Stomach (tissue), 9 donors: ENCODE measurements around the gene RSPO3. TPM values are rescaled to one million over a fixed set of nuclear protein-coding genes. Genes with fewer than 3 reads are reported as not detected.

Experiments used
- DNase-seq, 2 donors: peaks; one replicate each; pipeline versions ENCODE4 v3.0.0 to v3.0.0-alpha.2; 2013 to 2019
- H3K27ac ChIP-seq, 5 donors: fragments of 200-600 bp in 4 of 5; sonication (generic) in 4 of 5; one replicate each; pipeline ENCODE4 v1.5.1; 2013 to 2019; ENCODE audit warnings: mild to moderate bottlenecking in 1 of 5, moderate library complexity in 1 of 5
- H3K27me3 ChIP-seq, 3 donors: fragments of 200-600 bp; sonication (generic); one replicate each; pipeline ENCODE4 v1.5.1; 2017 to 2019; ENCODE audit warnings: mixed run types in 1 of 3
- H3K36me3 ChIP-seq, 4 donors: fragments of 200-600 bp; sonication (generic); 1 replicate in 3 of 4; 2 replicates in 1 of 4; pipeline ENCODE4 v1.5.1; 2016 to 2019
- H3K4me1 ChIP-seq, 4 donors: fragments of 200-600 bp; sonication (generic); one replicate each; pipeline ENCODE4 v1.5.1; 2016 to 2019
- H3K4me3 ChIP-seq, 4 donors: fragments of 200-600 bp; sonication (generic) in 3 of 4; one replicate each; pipeline ENCODE4 v1.5.1; 2016 to 2019; ENCODE audit warnings: mild to moderate bottlenecking in 1 of 4
- H3K9me3 ChIP-seq, 4 donors: fragments of 200-600 bp; sonication (generic); one replicate each; pipeline ENCODE4 v1.5.1; 2016 to 2019
- EP300 ChIP-seq: sonication (generic); formaldehyde crosslinking; IDR thresholded peaks from one replicate; pipeline ENCODE4 v1.6.1; 2017; ENCODE audit warnings: antibody characterized with exemption
- POLR2A ChIP-seq, 4 donors: fragments of 450-650 bp; IDR thresholded peaks; one replicate each; pipeline ENCODE4 v1.6.1; 2016; ENCODE audit warnings: antibody characterized with exemption in 4 of 4, control low read depth in 2 of 4, mild to moderate bottlenecking in 1 of 4, moderate library complexity in 1 of 4
- POLR2AphosphoS5 ChIP-seq, 3 donors: sonication (generic); formaldehyde crosslinking; IDR thresholded peaks; one replicate each; pipeline ENCODE4 v1.6.1; 2016; ENCODE audit warnings: antibody characterized with exemption in 3 of 3
- WGBS, 5 donors: extraction: QIAGEN DNeasy Blood & Tissue Kit in 3 of 5; methylation state at CpG; one replicate each; pipeline versions ENCODE4 v1.1.5 to v1.1.7; 2013 to 2018; 5-methylcytosine and 5-hydroxymethylcytosine counted together
- intact Hi-C: fragments of 100-400 bp; cut with DNase I; formaldehyde crosslinking; loops from one replicate; pipeline ENCODE4 v1.15.1; 2023; ENCODE audit warnings: low total_unique reads
- polyA plus RNA-seq, 3 donors: library from polyadenylated mRNA; stranded (reverse); fragments of 200-250 nt; gene quantifications; one replicate each; pipeline ENCODE4 v1.2.3, GENCODE V29; 2013
- total RNA-seq, 5 donors: library from RNA; depleted of rRNA; stranded (reverse); fragments of >200 nt; gene quantifications; one replicate each; pipeline versions ENCODE4 v1.1.0 to v1.2.3, GENCODE V29; 2014 to 2016
- TF ChIP-seq, protein P1 (sequence below), 7 experiments: fragments of 450-650 bp in 4 of 7; fragments of 200-600 bp in 3 of 7; sonication (generic) in 3 of 7; IDR thresholded peaks; one replicate each; pipeline ENCODE4 v1.5.1; 2016 to 2019; ENCODE audit warnings: antibody characterized with exemption in 7 of 7, control low read depth in 2 of 7, mild to moderate bottlenecking in 1 of 7
- donor health status: healthy with polysubstance abuse.
- donor health status: Bipolar disorder and iron deficiency.
- donor health status: healthy.

The RSPO3 gene
- total and polyA plus RNA-seq, 8 donors = 2.0 to 59.5 (median 7.6) TPM

- no peak overlapping the region for H3K4me3 ChIP-seq
- 39 to 47% (median 44%) methylated on average over 1 of the region's 1 CpG for WGBS, 5 donors
Observed at GRCh38 chr6:127177923-127178231, 59.4 kb downstream of the RSPO3 start.

GRCh38 chr6:127178746-127179145 is 60.3 kb downstream of the RSPO3 start:
- no peaks in the 10 kb centered on the region for H3K27me3 ChIP-seq
- DNase-seq = no peak
- no peak overlapping the region for H3K4me3 ChIP-seq
- no peaks in the 10 kb centered on the region for H3K4me1 ChIP-seq
- WGBS, 5 donors = 71 to 97% (median 90%) methylated on average over 1 of the region's 1 CpG
- no peak for TF ChIP-seq POLR2AphosphoS5 (IDR thresholded peaks at IDR 0.05)
- no peak for TF ChIP-seq EP300
- TF ChIP-seq, protein P1, sequence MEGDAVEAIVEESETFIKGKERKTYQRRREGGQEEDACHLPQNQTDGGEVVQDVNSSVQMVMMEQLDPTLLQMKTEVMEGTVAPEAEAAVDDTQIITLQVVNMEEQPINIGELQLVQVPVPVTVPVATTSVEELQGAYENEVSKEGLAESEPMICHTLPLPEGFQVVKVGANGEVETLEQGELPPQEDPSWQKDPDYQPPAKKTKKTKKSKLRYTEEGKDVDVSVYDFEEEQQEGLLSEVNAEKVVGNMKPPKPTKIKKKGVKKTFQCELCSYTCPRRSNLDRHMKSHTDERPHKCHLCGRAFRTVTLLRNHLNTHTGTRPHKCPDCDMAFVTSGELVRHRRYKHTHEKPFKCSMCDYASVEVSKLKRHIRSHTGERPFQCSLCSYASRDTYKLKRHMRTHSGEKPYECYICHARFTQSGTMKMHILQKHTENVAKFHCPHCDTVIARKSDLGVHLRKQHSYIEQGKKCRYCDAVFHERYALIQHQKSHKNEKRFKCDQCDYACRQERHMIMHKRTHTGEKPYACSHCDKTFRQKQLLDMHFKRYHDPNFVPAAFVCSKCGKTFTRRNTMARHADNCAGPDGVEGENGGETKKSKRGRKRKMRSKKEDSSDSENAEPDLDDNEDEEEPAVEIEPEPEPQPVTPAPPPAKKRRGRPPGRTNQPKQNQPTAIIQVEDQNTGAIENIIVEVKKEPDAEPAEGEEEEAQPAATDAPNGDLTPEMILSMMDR (IDR thresholded peaks at IDR 0.05) = no peak
- no peak for TF ChIP-seq POLR2A (IDR thresholded peaks at IDR 0.05)
- intact Hi-C loops = no loop called here
- H3K27ac ChIP-seq = no peak overlapping the region
- H3K36me3 ChIP-seq = no peaks in the 10 kb centered on the region
- no peaks in the 10 kb centered on the region for H3K9me3 ChIP-seq

More at GRCh38 chr6:127177923-127178231, 59.4 kb downstream of the RSPO3 start:
- intact Hi-C loops = no loop called here
- Histone ChIP-seq H3K9me3 (no peaks in the 10 kb centered on the region), H3K27ac (no peak overlapping the region), H3K4me1 (no peaks in the 10 kb centered on the region), H3K36me3 (no peaks in the 10 kb centered on the region), H3K27me3 (no peaks in the 10 kb centered on the region)
- no peak for DNase-seq
- TF ChIP-seq POLR2A (IDR thresholded peaks at IDR 0.05) (no peak), POLR2AphosphoS5 (IDR thresholded peaks at IDR 0.05) (no peak)

DNA sequence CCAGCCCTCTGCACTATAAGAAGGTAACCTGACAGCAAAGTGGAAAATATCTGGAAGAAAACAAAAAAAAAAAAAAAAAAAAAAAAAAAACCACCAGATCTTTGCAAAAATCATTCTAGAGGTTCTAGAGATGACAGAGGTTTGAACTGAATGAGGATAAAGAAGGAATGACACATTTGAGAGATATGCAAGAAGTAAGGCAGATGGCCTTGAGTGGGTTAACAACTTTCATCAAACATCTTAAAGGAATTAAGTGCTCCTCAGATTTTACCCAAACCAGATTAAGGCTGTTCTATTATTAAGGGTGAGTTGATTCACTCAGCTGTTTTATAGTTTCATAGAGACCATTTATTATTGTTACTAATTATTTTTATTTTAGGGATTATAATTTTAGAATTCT is 62.0 kb downstream of the RSPO3 start:
- TF ChIP-seq, protein P1 (IDR thresholded peaks at IDR 0.05) = no peak
- Histone ChIP-seq H3K4me3 (no peak overlapping the region), H3K36me3 (no peaks in the 10 kb centered on the region), H3K27ac (no peak overlapping the region), H3K9me3 (no peaks in the 10 kb centered on the region), H3K4me1 (no peaks in the 10 kb centered on the region), H3K27me3 (no peaks in the 10 kb centered on the region)
- no peak for DNase-seq
- intact Hi-C loops = no loop called here

GRCh38 chr6:127182501-127182900 is 64.0 kb downstream of the RSPO3 start:
- no peaks in the 10 kb centered on the region for H3K4me1 ChIP-seq
- no peaks in the 10 kb centered on the region for H3K27me3 ChIP-seq
- 69 to 88% (median 81%) methylated on average over 1 of the region's 1 CpG for WGBS, 5 donors
- no peak for DNase-seq
- no peaks in the 10 kb centered on the region for H3K9me3 ChIP-seq
- TF ChIP-seq, protein P1 (IDR thresholded peaks at IDR 0.05) = no peak
- TF ChIP-seq POLR2AphosphoS5 (IDR thresholded peaks at IDR 0.05) = no peak
- no peak for TF ChIP-seq POLR2A (IDR thresholded peaks at IDR 0.05)
- no peak for TF ChIP-seq EP300
- no peaks in the 10 kb centered on the region for H3K36me3 ChIP-seq
- intact Hi-C loops = no loop called here
- H3K27ac ChIP-seq = no peak overlapping the region
- no peak overlapping the region for H3K4me3 ChIP-seq

DNA sequence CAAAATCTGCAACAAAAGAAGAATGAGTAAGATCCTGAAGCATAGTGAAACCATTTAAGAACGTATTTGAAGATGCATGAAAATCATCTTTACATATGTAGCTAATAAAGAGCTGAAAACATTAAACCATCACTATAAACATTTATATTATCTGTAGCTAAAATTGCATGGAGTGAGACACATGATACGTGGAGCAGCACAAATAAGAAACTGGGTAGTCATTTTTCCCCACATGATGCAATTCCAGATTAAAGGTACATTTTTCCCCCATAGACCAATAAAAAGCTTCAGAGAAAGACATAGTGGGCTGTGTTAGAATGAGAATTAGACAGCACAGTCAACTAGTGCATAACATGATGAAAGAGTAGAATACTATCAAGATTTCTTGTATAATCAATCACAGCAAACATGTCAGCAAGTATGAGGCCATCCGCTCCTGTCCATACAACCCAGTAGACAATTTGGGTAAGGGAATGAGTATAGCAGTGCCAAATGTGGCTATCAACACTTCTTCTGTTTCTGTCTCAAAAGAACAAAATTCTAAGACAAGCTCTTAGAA is 67.0 kb downstream of the RSPO3 start:
- 77 to 83% (median 79%) methylated on average over 3 of the region's 3 CpGs for WGBS, 5 donors
- TF ChIP-seq POLR2AphosphoS5 (IDR thresholded peaks at IDR 0.05) (no peak), EP300 (no peak), POLR2A (IDR thresholded peaks at IDR 0.05) (no peak)
- TF ChIP-seq, protein P1 (IDR thresholded peaks at IDR 0.05) = no peak

More for the DNA sequence above, 67.0 kb downstream of the RSPO3 start:
- Histone ChIP-seq H3K9me3 (no peaks in the 10 kb centered on the region), H3K27ac (no peak overlapping the region), H3K36me3 (no peaks in the 10 kb centered on the region), H3K4me3 (no peak overlapping the region), H3K4me1 (no peaks in the 10 kb centered on the region), H3K27me3 (no peaks in the 10 kb centered on the region)
- intact Hi-C loops = no loop called here
- no peak for DNase-seq
